ENCODE results near the gene MEGF11.

Gene MEGF11

GRCh38 chr15:66075947-66076346 is 177.6 kb downstream of the MEGF11 start:
- Histone ChIP-seq H3K36me3 (ENCODE audit: control insufficient read depth, insufficient read depth, low read length, severe bottlenecking) (no peaks in the 10 kb centered on the region), H3K9ac (ENCODE audit: low read length) (no peak overlapping the region), H3K27me3 (replicated peaks; ENCODE audit: control insufficient read depth, insufficient read depth, low read length) (peaks cover 29% of the 10 kb centered on the region), H3K4me1 (ENCODE audit: control insufficient read depth, insufficient read depth, low read length) (peaks cover 27% of the 10 kb centered on the region), H3K4me3 (ENCODE audit: low read length) (no peak overlapping the region), H3K9me3 (ENCODE audit: control insufficient read depth, low read length) (no peaks in the 10 kb centered on the region)
- no peak for DNase-seq (ENCODE audit: low read depth)

- Histone ChIP-seq H3K4me1 (ENCODE audit: control insufficient read depth, insufficient read depth, low read length) (peaks cover 22% of the 10 kb centered on the region), H3K36me3 (ENCODE audit: control insufficient read depth, insufficient read depth, low read length, severe bottlenecking) (no peaks in the 10 kb centered on the region), H3K27me3 (replicated peaks; ENCODE audit: control insufficient read depth, insufficient read depth, low read length) (peaks cover 5% of the 10 kb centered on the region), H3K9me3 (ENCODE audit: control insufficient read depth, low read length) (no peaks in the 10 kb centered on the region), H3K9ac (ENCODE audit: low read length) (no peak overlapping the region), H3K4me3 (ENCODE audit: low read length) (no peak overlapping the region)
- DNase-seq (ENCODE audit: low read depth), result peak; percentile 4
Measured at GRCh38 chr15:66072616-66073361, 180.8 kb downstream of the MEGF11 start.

DNA sequence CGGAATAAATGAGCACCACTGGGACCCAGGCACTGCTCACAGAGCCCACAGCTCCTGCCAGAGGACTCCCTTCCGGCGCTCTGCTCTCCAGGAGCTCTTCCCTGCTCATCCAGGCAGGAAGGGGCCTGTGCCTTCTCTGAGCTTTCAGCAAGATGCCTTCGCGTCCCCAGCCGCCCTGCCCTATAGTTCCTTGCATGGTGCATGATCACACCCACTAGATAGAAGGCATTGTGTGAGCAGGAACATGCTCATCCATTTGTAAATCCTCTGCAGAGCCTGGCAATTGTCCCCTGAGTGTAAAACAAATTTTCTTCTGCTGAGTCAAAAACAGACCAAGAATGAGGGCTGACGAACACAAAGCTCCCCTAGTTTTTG is 181.6 kb downstream of the MEGF11 start:
- Histone ChIP-seq H3K9me3 (ENCODE audit: control insufficient read depth, low read length) (no peaks in the 10 kb centered on the region), H3K4me3 (ENCODE audit: low read length) (no peak overlapping the region), H3K4me1 (ENCODE audit: control insufficient read depth, insufficient read depth, low read length) (peaks cover 22% of the 10 kb centered on the region)

DNA sequence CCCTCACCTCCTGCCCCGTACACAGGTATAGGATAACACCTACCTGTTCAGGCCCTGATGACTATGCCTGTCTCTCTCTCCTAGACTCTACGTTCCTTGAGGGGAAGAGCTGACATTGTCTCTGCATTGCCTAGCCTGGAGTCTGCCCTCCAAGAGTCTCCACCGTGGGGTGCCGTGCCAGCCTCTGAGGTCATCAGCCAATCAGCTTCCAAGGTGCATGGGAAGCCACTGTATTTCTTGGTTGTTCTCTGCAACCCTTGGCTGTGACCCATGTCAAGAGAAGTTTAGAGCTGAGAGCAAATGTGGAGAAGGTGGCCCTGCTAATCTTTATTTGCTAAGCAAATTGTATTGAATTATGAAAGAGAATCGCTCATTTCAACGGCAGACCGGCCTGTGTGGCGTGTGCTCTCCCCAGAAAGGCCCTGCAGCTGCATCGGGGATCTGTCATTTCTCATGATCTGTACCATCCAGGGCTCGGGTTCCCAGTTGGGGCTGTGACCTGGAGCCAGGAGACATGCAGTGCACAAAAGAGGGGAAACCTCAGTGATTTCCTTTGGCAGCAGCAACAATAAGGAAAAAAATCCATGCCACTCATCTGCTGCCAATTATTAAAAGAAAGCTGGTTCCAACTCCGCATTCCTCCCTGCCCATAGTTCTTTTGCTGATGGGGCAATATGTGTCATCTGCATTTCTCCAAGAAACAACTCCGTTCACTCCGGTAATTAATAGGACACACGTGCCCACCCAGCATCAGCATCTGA is 182.2 kb downstream of the MEGF11 start:
- Histone ChIP-seq H3K9ac (ENCODE audit: low read length) (no peak overlapping the region), H3K4me1 (ENCODE audit: control insufficient read depth, insufficient read depth, low read length) (peaks cover 22% of the 10 kb centered on the region), H3K27me3 (replicated peaks; ENCODE audit: control insufficient read depth, insufficient read depth, low read length) (peaks cover 9% of the 10 kb centered on the region), H3K9me3 (ENCODE audit: control insufficient read depth, low read length) (no peaks in the 10 kb centered on the region), H3K36me3 (ENCODE audit: control insufficient read depth, insufficient read depth, low read length, severe bottlenecking) (no peaks in the 10 kb centered on the region), H3K4me3 (ENCODE audit: low read length) (no peak overlapping the region)
- peak; percentile 10 for DNase-seq (ENCODE audit: low read depth)

More for the DNA sequence above, 181.6 kb downstream of the MEGF11 start:
- peaks cover 4% of the 10 kb centered on the region for H3K27me3 ChIP-seq (replicated peaks; ENCODE audit: control insufficient read depth, insufficient read depth, low read length)
- H3K36me3 ChIP-seq (ENCODE audit: control insufficient read depth, insufficient read depth, low read length, severe bottlenecking), result no peaks in the 10 kb centered on the region
- peak; percentile 4 for DNase-seq (ENCODE audit: low read depth)
- no peak overlapping the region for H3K9ac ChIP-seq (ENCODE audit: low read length)

- Histone ChIP-seq H3K4me3 (ENCODE audit: low read length) (no peak overlapping the region), H3K27me3 (replicated peaks; ENCODE audit: control insufficient read depth, insufficient read depth, low read length) (peaks cover 9% of the 10 kb centered on the region), H3K36me3 (ENCODE audit: control insufficient read depth, insufficient read depth, low read length, severe bottlenecking) (no peaks in the 10 kb centered on the region), H3K4me1 (ENCODE audit: control insufficient read depth, insufficient read depth, low read length) (peaks cover 22% of the 10 kb centered on the region), H3K9me3 (ENCODE audit: control insufficient read depth, low read length) (no peaks in the 10 kb centered on the region), H3K9ac (ENCODE audit: low read length) (no peak overlapping the region)
- no peak for DNase-seq (ENCODE audit: low read depth)
Measured at GRCh38 chr15:66070220-66070934, 183.2 kb downstream of the MEGF11 start.

DNA sequence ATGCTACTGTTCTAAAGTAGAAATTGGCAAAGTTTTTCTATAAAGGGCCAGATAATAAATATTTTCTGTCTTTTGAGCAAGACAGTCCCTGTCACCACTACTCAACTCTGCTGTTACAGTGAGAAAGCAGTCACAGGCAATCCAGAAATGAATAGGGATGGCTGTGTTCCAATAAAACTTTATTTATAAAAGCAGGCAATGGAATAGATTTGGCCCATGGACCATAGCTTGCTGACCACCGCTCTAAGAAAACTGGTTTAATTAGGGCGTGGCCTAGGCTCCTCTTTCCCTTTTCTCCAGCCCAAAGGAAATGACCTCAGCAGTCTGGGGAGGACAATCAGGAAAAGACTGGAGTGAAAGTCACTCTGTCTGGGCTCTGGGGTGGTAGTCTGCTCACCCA is 183.8 kb downstream of the MEGF11 start:
- no peak overlapping the region for H3K4me3 ChIP-seq (ENCODE audit: low read length)
- H3K4me1 ChIP-seq (ENCODE audit: control insufficient read depth, insufficient read depth, low read length), result peaks cover 22% of the 10 kb centered on the region
- no peaks in the 10 kb centered on the region for H3K9me3 ChIP-seq (ENCODE audit: control insufficient read depth, low read length)
- no peaks in the 10 kb centered on the region for H3K36me3 ChIP-seq (ENCODE audit: control insufficient read depth, insufficient read depth, low read length, severe bottlenecking)
- peaks cover 13% of the 10 kb centered on the region for H3K27me3 ChIP-seq (replicated peaks; ENCODE audit: control insufficient read depth, insufficient read depth, low read length)
- no peak overlapping the region for H3K9ac ChIP-seq (ENCODE audit: low read length)
- no peak for DNase-seq (ENCODE audit: low read depth)

DNA sequence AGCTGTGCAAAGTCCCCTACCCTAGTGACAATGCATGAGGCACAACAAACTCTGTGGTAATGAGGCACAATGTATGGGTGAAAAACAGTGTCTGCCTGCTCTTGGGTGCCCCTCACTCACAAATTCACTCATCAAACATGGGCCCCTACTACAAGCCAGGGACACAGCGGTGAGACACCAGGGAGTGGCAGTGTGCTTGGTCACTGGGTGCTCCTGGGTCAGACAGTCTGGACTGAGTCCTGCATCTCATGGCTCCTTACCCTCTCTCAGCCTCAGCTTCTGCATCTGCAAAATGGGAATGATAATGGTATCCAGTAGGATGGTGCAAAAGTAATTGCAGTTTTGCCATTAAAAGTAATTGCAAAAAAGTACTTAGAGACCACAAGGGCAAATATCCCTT is 184.7 kb downstream of the MEGF11 start:
- DNase-seq (ENCODE audit: low read depth), result no peak
- H3K27me3 ChIP-seq (replicated peaks; ENCODE audit: control insufficient read depth, insufficient read depth, low read length), result peaks cover 13% of the 10 kb centered on the region
- peaks cover 22% of the 10 kb centered on the region for H3K4me1 ChIP-seq (ENCODE audit: control insufficient read depth, insufficient read depth, low read length)
- H3K4me3 ChIP-seq (ENCODE audit: low read length), result no peak overlapping the region
- no peaks in the 10 kb centered on the region for H3K9me3 ChIP-seq (ENCODE audit: control insufficient read depth, low read length)
- H3K36me3 ChIP-seq (ENCODE audit: control insufficient read depth, insufficient read depth, low read length, severe bottlenecking), result no peaks in the 10 kb centered on the region
- H3K9ac ChIP-seq (ENCODE audit: low read length), result no peak overlapping the region

DNA sequence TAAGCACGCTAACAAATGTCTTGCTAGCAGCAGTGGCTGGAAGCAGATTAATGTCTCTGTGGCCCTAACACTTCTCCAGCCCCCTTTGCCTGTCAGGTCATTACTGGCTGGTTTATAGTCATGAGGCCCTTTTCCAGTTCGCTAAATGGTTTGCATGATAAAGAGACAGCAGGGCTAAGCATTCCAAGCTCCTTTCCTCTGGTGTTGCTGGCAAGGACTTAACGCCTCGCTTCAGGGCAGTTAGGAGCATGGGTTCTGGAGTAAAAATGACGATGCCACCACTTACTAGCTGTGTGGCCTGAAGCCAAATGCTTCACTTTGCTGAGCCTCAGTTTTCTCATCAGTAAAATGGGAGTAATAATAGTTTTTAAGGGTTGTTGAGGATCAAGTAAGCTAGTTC is 185.9 kb downstream of the MEGF11 start:
- peaks cover 13% of the 10 kb centered on the region for H3K27me3 ChIP-seq (replicated peaks; ENCODE audit: control insufficient read depth, insufficient read depth, low read length)
- H3K9me3 ChIP-seq (ENCODE audit: control insufficient read depth, low read length), result no peaks in the 10 kb centered on the region
- no peak for DNase-seq (ENCODE audit: low read depth)
- no peaks in the 10 kb centered on the region for H3K36me3 ChIP-seq (ENCODE audit: control insufficient read depth, insufficient read depth, low read length, severe bottlenecking)
- peaks cover 16% of the 10 kb centered on the region for H3K4me1 ChIP-seq (ENCODE audit: control insufficient read depth, insufficient read depth, low read length)
- no peak overlapping the region for H3K4me3 ChIP-seq (ENCODE audit: low read length)
- H3K9ac ChIP-seq (ENCODE audit: low read length), result no peak overlapping the region

- no peak for DNase-seq (ENCODE audit: low read depth)
- Histone ChIP-seq H3K4me3 (ENCODE audit: low read length) (no peak overlapping the region), H3K9ac (ENCODE audit: low read length) (no peak overlapping the region), H3K36me3 (ENCODE audit: control insufficient read depth, insufficient read depth, low read length, severe bottlenecking) (no peaks in the 10 kb centered on the region), H3K4me1 (ENCODE audit: control insufficient read depth, insufficient read depth, low read length) (peaks cover 4% of the 10 kb centered on the region), H3K27me3 (replicated peaks; ENCODE audit: control insufficient read depth, insufficient read depth, low read length) (peaks cover 13% of the 10 kb centered on the region), H3K9me3 (ENCODE audit: control insufficient read depth, low read length) (peaks cover 7% of the 10 kb centered on the region)
Measured at GRCh38 chr15:66066481-66066880, 187.1 kb downstream of the MEGF11 start.

- Histone ChIP-seq H3K4me3 (ENCODE audit: low read length) (no peak overlapping the region), H3K36me3 (ENCODE audit: control insufficient read depth, insufficient read depth, low read length, severe bottlenecking) (no peaks in the 10 kb centered on the region), H3K9me3 (ENCODE audit: control insufficient read depth, low read length) (peaks cover 7% of the 10 kb centered on the region), H3K27me3 (replicated peaks; ENCODE audit: control insufficient read depth, insufficient read depth, low read length) (peaks cover 18% of the 10 kb centered on the region), H3K9ac (ENCODE audit: low read length) (no peak overlapping the region), H3K4me1 (ENCODE audit: control insufficient read depth, insufficient read depth, low read length) (no peaks in the 10 kb centered on the region)
- DNase-seq (ENCODE audit: low read depth), result no peak
Measured at GRCh38 chr15:66066005-66066404, 187.5 kb downstream of the MEGF11 start.

DNA sequence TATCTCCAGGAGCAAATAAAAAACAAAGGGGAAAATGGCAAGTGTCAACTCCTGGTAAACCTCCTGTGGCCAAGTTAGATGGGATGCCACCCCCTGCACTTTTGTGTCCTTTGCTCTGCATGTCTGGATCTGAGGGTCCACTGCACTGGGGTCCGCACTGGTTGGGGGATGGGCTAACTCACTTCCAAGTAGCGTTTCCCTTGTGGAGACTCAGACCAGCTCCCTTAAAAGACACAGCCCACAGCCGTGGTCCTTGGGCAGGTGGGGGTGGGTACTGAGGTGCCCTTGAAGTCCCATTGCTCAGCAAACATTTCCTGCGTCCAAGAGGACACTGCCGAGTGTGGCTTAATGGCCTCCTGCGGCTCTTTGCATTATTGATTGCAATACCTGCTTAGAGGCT is 188.2 kb downstream of the MEGF11 start:
- Histone ChIP-seq H3K4me1 (ENCODE audit: control insufficient read depth, insufficient read depth, low read length) (no peaks in the 10 kb centered on the region), H3K27me3 (replicated peaks; ENCODE audit: control insufficient read depth, insufficient read depth, low read length) (peaks cover 25% of the 10 kb centered on the region), H3K9ac (ENCODE audit: low read length) (no peak overlapping the region), H3K36me3 (ENCODE audit: control insufficient read depth, insufficient read depth, low read length, severe bottlenecking) (no peaks in the 10 kb centered on the region), H3K4me3 (ENCODE audit: low read length) (no peak overlapping the region), H3K9me3 (ENCODE audit: control insufficient read depth, low read length) (peaks cover 7% of the 10 kb centered on the region)
- DNase-seq (ENCODE audit: low read depth), result no peak
